Measurements from ENCODE around the gene DHRS1.
"Not testable (repeated sequence)": the region's sequence is repeated elsewhere in the genome, so short reads cannot be mapped to it uniquely, and the experiment has no call there.

The DHRS1 gene

GRCh38 chr14:24249230-24250021 is 50.2 kb downstream of the DHRS1 start:
- DNase-seq (ENCODE audit: low read depth in 2 of 2), result no peak

- no peak for DNase-seq (ENCODE audit: low read depth in 2 of 2)
Measured at GRCh38 chr14:24247422-24247821, 52.2 kb downstream of the DHRS1 start.

GRCh38 chr14:24246765-24247212 is 52.8 kb downstream of the DHRS1 start:
- peak in 1 of 2 donors; percentile 7 for DNase-seq (ENCODE audit: low read depth in 2 of 2)

GRCh38 chr14:24245350-24245749 is 54.2 kb downstream of the DHRS1 start:
- DNase-seq (ENCODE audit: low read depth in 2 of 2), result not testable (repeated sequence)

- DNase-seq (ENCODE audit: low read depth in 2 of 2), result no peak
Measured at GRCh38 chr14:24243336-24243836, 56.2 kb downstream of the DHRS1 start.

GRCh38 chr14:24241829-24242443 is 57.6 kb downstream of the DHRS1 start:
- DNase-seq (ENCODE audit: low read depth in 2 of 2), result peak; percentile 88 to 96
